K562 (cell line): Measurements from ENCODE around the gene LMAN2L.

ENCODE experiments used
- BHLHE40 ChIP-seq: IDR thresholded peaks from 2 replicates; pipeline ENCODE4 v1.6.1; 2011; ENCODE audit warnings: low read length, improper control_type of control experiment
- CHD2 ChIP-seq: IDR thresholded peaks from 2 replicates; pipeline ENCODE4 v1.6.1; 2011; ENCODE audit warnings: low read depth, low read length
- CTCF ChIP-seq, 3 experiments: IDR thresholded peaks in 2 of 3; conservative IDR thresholded peaks in 1 of 3; 2 replicates each; pipeline ENCODE4 v1.5.1; 2011 to 2012; ENCODE audit warnings: low read length in 3 of 3, mild to moderate bottlenecking in 3 of 3, control low read depth in 2 of 3, improper control_type of control experiment in 1 of 3, inconsistent platforms in 1 of 3, low read depth in 1 of 3, mixed read lengths in 1 of 3, moderate library complexity in 1 of 3; ENCODE audit not compliant: insufficient read depth in 2 of 3
- EHMT2 ChIP-seq: fragments of 450-650 bp; IDR thresholded peaks from 2 replicates; pipeline ENCODE4 v1.6.1; 2018; ENCODE audit warnings: antibody characterized with exemption
- POLR2A ChIP-seq: fragments of 450-650 bp; conservative IDR thresholded peaks from 2 replicates; pipeline ENCODE4 v1.6.1; 2016
- TCF7L2 ChIP-seq: fragments of 150-350 bp; IDR thresholded peaks from 2 replicates; pipeline ENCODE4 v1.6.1; 2016; ENCODE audit warnings: low read depth, mild to moderate bottlenecking, low read length, moderate library complexity
- ZNF175 ChIP-seq: fragments of 200-800 bp; sonication (Bioruptor generic); IDR thresholded peaks from 2 replicates; pipeline ENCODE4 v1.6.1; 2016; ENCODE audit warnings: low read depth, mild to moderate bottlenecking, missing genetic modification characterization, missing compliant biosample characterization

- no peak for TF ChIP-seq POLR2A
- no peak for TF ChIP-seq ZNF175
- TF ChIP-seq CTCF (IDR thresholded peaks at IDR 0.05 in 2 of 3, conservative IDR thresholded peaks at IDR 0.05 in 1 of 3; ENCODE audit: insufficient read depth in 2 of 3, low read depth in 1 of 3, low read length in 3 of 3), result no peak
- TF ChIP-seq BHLHE40, result no peak
- TF ChIP-seq TCF7L2, result no peak
- no peak for TF ChIP-seq EHMT2
- TF ChIP-seq CHD2, result no peak
These were observed 27.4 kb upstream of the LMAN2L start for GRCh38 chr2:96767135-96767871.
